ENCODE measurements around the gene UBN1. TPM values are rescaled to one million over a fixed set of nuclear protein-coding genes. Genes with fewer than 3 reads are reported as not detected.

UBN1 gene
- total and polyA plus RNA-seq, 2 of the 13 experiments (the other 11 are each of a cell fraction or from before 2014, with no cell fraction given), result 10.6 to 23.5 TPM

GRCh38 chr16:4859900-4860255 lies 12.6 kb downstream of the UBN1 start (continued):
- TF ChIP-seq MNT (IDR thresholded peaks at IDR 0.05) (no peak), HOXA3 (CRISPR knock-in tag; IDR thresholded peaks at IDR 0.05) (no peak), IRF9 (CRISPR knock-in tag; IDR thresholded peaks at IDR 0.05; ENCODE audit: borderline replicate concordance) (no peak), ZUFSP (CRISPR knock-in tag; IDR thresholded peaks at IDR 0.05; ENCODE audit: borderline replicate concordance) (no peak), ZNF770 (CRISPR knock-in tag; IDR thresholded peaks at IDR 0.05) (no peak), PRMT3 (CRISPR knock-in tag; IDR thresholded peaks at IDR 0.05; ENCODE audit: borderline replicate concordance, low read depth) (no peak), TFAP4 (IDR thresholded peaks at IDR 0.05; ENCODE audit: borderline replicate concordance, low read depth) (no peak), HMGXB3 (CRISPR knock-in tag; IDR thresholded peaks at IDR 0.05; ENCODE audit: borderline replicate concordance) (no peak), PRDM15 (CRISPR knock-in tag; IDR thresholded peaks at IDR 0.05) (no peak)

All from HepG2 (cell line).